Measurements from ENCODE around the gene ABCA10.

ABCA10 gene

GRCh38 chr17:69245617-69246016 is 17.0 kb upstream of the ABCA10 start:
- no peak for TF ChIP-seq FOXM1 (IDR thresholded peaks at IDR 0.05; ENCODE audit: borderline replicate concordance, low read depth)
- no peak for TF ChIP-seq USF1 (IDR thresholded peaks at IDR 0.05)
- no peak for TF ChIP-seq REST (IDR thresholded peaks at IDR 0.05; ENCODE audit: low read depth)
- TF ChIP-seq TCF12 (IDR thresholded peaks at IDR 0.05; ENCODE audit: low read depth): no peak
- no peak for TF ChIP-seq TEAD4 (IDR thresholded peaks at IDR 0.05)
- no peak for TF ChIP-seq RAD21 (IDR thresholded peaks at IDR 0.05; ENCODE audit: low read depth)
- no peak for TF ChIP-seq CEBPB (IDR thresholded peaks at IDR 0.05)

GRCh38 chr17:69239611-69240600 is 11.3 kb upstream of the ABCA10 start:
- TF ChIP-seq EP300 (IDR thresholded peaks at IDR 0.05; ENCODE audit: borderline replicate concordance) (no peak), ZBTB7A (IDR thresholded peaks at IDR 0.05; ENCODE audit: low read depth) (no peak), USF1 (IDR thresholded peaks at IDR 0.05) (no peak), NFIC (IDR thresholded peaks at IDR 0.05) (no peak), RAD21 (IDR thresholded peaks at IDR 0.05; ENCODE audit: low read depth) (no peak), CEBPB (IDR thresholded peaks at IDR 0.05) (no peak), YY1 (IDR thresholded peaks at IDR 0.05; ENCODE audit: low read depth) (no peak), MAX (IDR thresholded peaks at IDR 0.05) (no peak), EGR1 (IDR thresholded peaks at IDR 0.05) (no peak), REST (IDR thresholded peaks at IDR 0.05; ENCODE audit: low read depth) (no peak), TAF1 (IDR thresholded peaks at IDR 0.05; ENCODE audit: low read depth) (no peak), FOXM1 (IDR thresholded peaks at IDR 0.05; ENCODE audit: borderline replicate concordance, low read depth) (no peak), CREB1 (IDR thresholded peaks at IDR 0.05; ENCODE audit: low read depth) (no peak), TCF12 (IDR thresholded peaks at IDR 0.05; ENCODE audit: low read depth) (no peak)

GRCh38 chr17:69236946-69237345 is 8.3 kb upstream of the ABCA10 start:
- TF ChIP-seq ZBTB7A (IDR thresholded peaks at IDR 0.05; ENCODE audit: low read depth): no peak
- no peak for TF ChIP-seq REST (IDR thresholded peaks at IDR 0.05; ENCODE audit: low read depth)
- no peak for TF ChIP-seq USF1 (IDR thresholded peaks at IDR 0.05)
- no peak for TF ChIP-seq TEAD4 (IDR thresholded peaks at IDR 0.05)
- no peak for TF ChIP-seq TAF1 (IDR thresholded peaks at IDR 0.05; ENCODE audit: low read depth)
- no peak for TF ChIP-seq YY1 (IDR thresholded peaks at IDR 0.05; ENCODE audit: low read depth)
- no peak for TF ChIP-seq EGR1 (IDR thresholded peaks at IDR 0.05)

- TF ChIP-seq TCF12 (IDR thresholded peaks at IDR 0.05; ENCODE audit: low read depth) (no peak), MAX (IDR thresholded peaks at IDR 0.05) (no peak), REST (IDR thresholded peaks at IDR 0.05; ENCODE audit: low read depth) (no peak), EGR1 (IDR thresholded peaks at IDR 0.05) (no peak), ZBTB7A (IDR thresholded peaks at IDR 0.05; ENCODE audit: low read depth) (no peak), RAD21 (IDR thresholded peaks at IDR 0.05; ENCODE audit: low read depth) (no peak), CEBPB (IDR thresholded peaks at IDR 0.05) (no peak), CREB1 (IDR thresholded peaks at IDR 0.05; ENCODE audit: low read depth) (no peak), FOXM1 (IDR thresholded peaks at IDR 0.05; ENCODE audit: borderline replicate concordance, low read depth) (no peak), YY1 (IDR thresholded peaks at IDR 0.05; ENCODE audit: low read depth) (no peak), USF1 (IDR thresholded peaks at IDR 0.05) (no peak)
These were observed 7.8 kb upstream of the ABCA10 start for GRCh38 chr17:69236464-69236863.

All from Ishikawa (cell line).